GM23248 (cell line): ENCODE results near the gene TENT5C. TPM values are rescaled to one million over a fixed set of nuclear protein-coding genes. Genes with fewer than 3 reads are reported as not detected.

Experiments used
- DNase-seq: peaks from one replicate; pipeline ENCODE4 v3.0.0-alpha.2; 2015
- H2AFZ ChIP-seq: fragments of 200-600 bp; sonication (generic); 2 replicates; pipeline ENCODE4 v1.6.1; 2016; ENCODE audit warnings: antibody characterized with exemption
- H3F3A ChIP-seq: fragments of 200-600 bp; sonication (generic); 2 replicates; pipeline ENCODE4 v1.6.1; 2016; ENCODE audit warnings: mild to moderate bottlenecking, antibody characterized with exemption, mixed run types; ENCODE audit not compliant: insufficient read depth
- H3K27ac ChIP-seq: fragments of 200-600 bp; sonication (generic); 2 replicates; pipeline ENCODE4 v1.5.1; 2016; ENCODE audit warnings: mild to moderate bottlenecking
- H3K27me3 ChIP-seq: fragments of 200-600 bp; sonication (generic); replicated peaks from 2 replicates; pipeline ENCODE4 v1.6.1; 2016; ENCODE audit warnings: mild to moderate bottlenecking; ENCODE audit not compliant: insufficient read depth
- H3K36me3 ChIP-seq: fragments of 200-600 bp; sonication (generic); 2 replicates; pipeline ENCODE4 v1.6.1; 2016; ENCODE audit warnings: low read depth, mild to moderate bottlenecking
- H3K4me1 ChIP-seq: fragments of 200-600 bp; sonication (generic); 2 replicates; pipeline ENCODE4 v1.6.1; 2016; ENCODE audit warnings: mild to moderate bottlenecking; ENCODE audit not compliant: insufficient read depth
- H3K4me2 ChIP-seq: fragments of 200-600 bp; sonication (generic); one replicate; pipeline ENCODE4 v1.6.1; 2016; ENCODE audit warnings: mild to moderate bottlenecking; ENCODE audit not compliant: unreplicated experiment
- H3K4me3 ChIP-seq: fragments of 200-600 bp; sonication (generic); 2 replicates; pipeline ENCODE4 v1.5.1; 2016; ENCODE audit warnings: mild to moderate bottlenecking
- H3K79me2 ChIP-seq: fragments of 200-600 bp; sonication (generic); 2 replicates; pipeline ENCODE4 v1.6.1; 2016; ENCODE audit warnings: mild to moderate bottlenecking; ENCODE audit not compliant: insufficient read depth
- H3K9ac ChIP-seq: fragments of 200-600 bp; sonication (generic); 2 replicates; pipeline ENCODE4 v1.6.1; 2016; ENCODE audit warnings: mild to moderate bottlenecking
- H3K9me2 ChIP-seq: fragments of 200-600 bp; sonication (generic); 2 replicates; pipeline ENCODE4 v1.6.1; 2016; ENCODE audit warnings: mixed run types, mild to moderate bottlenecking, moderate library complexity; ENCODE audit not compliant: insufficient read depth
- H3K9me3 ChIP-seq: fragments of 200-600 bp; sonication (generic); one replicate; pipeline ENCODE4 v1.6.1; 2017; ENCODE audit warnings: low read depth
- H4K20me1 ChIP-seq: fragments of 200-600 bp; sonication (generic); 2 replicates; pipeline ENCODE4 v1.6.0; 2016; ENCODE audit not compliant: insufficient read depth
- EZH2 ChIP-seq: fragments of 200-600 bp; sonication (generic); IDR thresholded peaks from 2 replicates; pipeline ENCODE4 v1.6.1; 2018; ENCODE audit warnings: antibody characterized with exemption, mild to moderate bottlenecking; ENCODE audit not compliant: insufficient read depth, poor library complexity, severe bottlenecking
- EZH2phosphoT487 ChIP-seq: fragments of 200-600 bp; sonication (generic); IDR thresholded peaks from 2 replicates; pipeline ENCODE4 v1.6.1; 2018; ENCODE audit warnings: antibody characterized with exemption, moderate library complexity, mild to moderate bottlenecking, low read depth; ENCODE audit not compliant: insufficient read depth
- WGBS, 2 experiments: methylation state at CpG; one replicate each; pipeline ENCODE4 v1.1.6; 2015 to 2017; ENCODE audit warnings: low lambda C conversion rate in 2 of 2, low coverage in 1 of 2; ENCODE audit errors: missing lambda C conversion rate in 2 of 2; 5-methylcytosine and 5-hydroxymethylcytosine counted together
- in situ Hi-C: fragments of 300-500 bp; cut with MboI; formaldehyde crosslinking; loops from 2 replicates; pipeline ENCODE4 v1.15.0; 2020
- polyA plus RNA-seq: library from polyadenylated mRNA; unstranded; fragments of >200 nt; fragmentation: Nextera tagmentation; extraction: Ambion mirVana; gene quantifications from 2 replicates; pipeline ENCODE4 v1.2.1, GENCODE V29; 2016
- total RNA-seq: library from RNA; depleted of rRNA; stranded (reverse); fragments of >200 nt; shearing (Covaris generic); gene quantifications from 2 replicates; pipeline ENCODE4 v1.2.3, GENCODE V29; 2014

Gene TENT5C
- total and polyA plus RNA-seq, 2 experiments from 2014 or later: 0.20 TPM; not detected in 1

- Histone ChIP-seq H2AFZ (no peak overlapping the region), H3K4me3 (no peak overlapping the region), H3K27me3 (peaks cover 12% of the 10 kb centered on the region; the same call in 1 of the 2 replicates), H3K79me2 (no peaks in the 10 kb centered on the region), H3K27ac (no peak overlapping the region), H3K4me1 (no peaks in the 10 kb centered on the region), H4K20me1 (no peaks in the 10 kb centered on the region), H3K9me3 (no peaks in the 10 kb centered on the region), H3F3A (no peaks in the 10 kb centered on the region), H3K9me2 (no peaks in the 10 kb centered on the region), H3K4me2 (no peak overlapping the region), H3K9ac (no peak overlapping the region), H3K36me3 (no peaks in the 10 kb centered on the region)
- in situ Hi-C loops: no loop called here
- 31 to 40% methylated on average over 7 of the region's 7 CpGs for WGBS, 2 experiments
- TF ChIP-seq EZH2: no peak
- TF ChIP-seq EZH2phosphoT487: no peak
- DNase-seq: no peak
These were observed 15.4 kb upstream of the TENT5C start for GRCh38 chr1:117590273-117590925.

- 59 to 69% methylated on average over 2 to 3 of the region's 3 CpGs for WGBS, 2 experiments
- Histone ChIP-seq H3K4me2 (no peak overlapping the region), H3K27ac (no peak overlapping the region), H3K9ac (no peak overlapping the region), H3K27me3 (peaks cover 12% of the 10 kb centered on the region; the same call in 1 of the 2 replicates), H2AFZ (no peak overlapping the region), H3K9me3 (no peaks in the 10 kb centered on the region), H3K79me2 (no peaks in the 10 kb centered on the region), H4K20me1 (no peaks in the 10 kb centered on the region), H3F3A (no peaks in the 10 kb centered on the region), H3K36me3 (no peaks in the 10 kb centered on the region), H3K9me2 (no peaks in the 10 kb centered on the region), H3K4me3 (no peak overlapping the region), H3K4me1 (no peaks in the 10 kb centered on the region)
- no peak for TF ChIP-seq EZH2
- no peak for TF ChIP-seq EZH2phosphoT487
- DNase-seq: no peak
- in situ Hi-C loops: no loop called here
These were observed 14.6 kb upstream of the TENT5C start for GRCh38 chr1:117591252-117591651.

- peaks cover 21% of the 10 kb centered on the region for H3K27me3 ChIP-seq
- H3K27ac ChIP-seq: no peak overlapping the region
- no peak overlapping the region for H2AFZ ChIP-seq
- no peaks in the 10 kb centered on the region for H3K9me2 ChIP-seq
- H3K36me3 ChIP-seq: no peaks in the 10 kb centered on the region
- no peaks in the 10 kb centered on the region for H3F3A ChIP-seq
- 52 to 57% methylated on average over 9 of the region's 9 CpGs for WGBS, 2 experiments
- H3K4me1 ChIP-seq: no peaks in the 10 kb centered on the region
- TF ChIP-seq EZH2 (no peak), EZH2phosphoT487 (no peak)
- no peaks in the 10 kb centered on the region for H3K79me2 ChIP-seq
- no peaks in the 10 kb centered on the region for H4K20me1 ChIP-seq
- no peak for DNase-seq
- in situ Hi-C loops: no loop called here
- H3K9ac ChIP-seq: no peak overlapping the region
- H3K4me2 ChIP-seq: no peak overlapping the region
- H3K4me3 ChIP-seq: no peak overlapping the region
- H3K9me3 ChIP-seq: no peaks in the 10 kb centered on the region
These were observed 13.7 kb upstream of the TENT5C start for GRCh38 chr1:117592155-117592554.

- no peaks in the 10 kb centered on the region for H3K79me2 ChIP-seq
- no peak for TF ChIP-seq EZH2
- TF ChIP-seq EZH2phosphoT487: no peak
- H2AFZ ChIP-seq: no peak overlapping the region
- H3K27me3 ChIP-seq: peaks cover 28% of the 10 kb centered on the region
- H3K9me2 ChIP-seq: no peaks in the 10 kb centered on the region
- H3K9me3 ChIP-seq: no peaks in the 10 kb centered on the region
- no peak overlapping the region for H3K9ac ChIP-seq
- in situ Hi-C loops: no loop called here
- H3K4me2 ChIP-seq: no peak overlapping the region
- H3F3A ChIP-seq: no peaks in the 10 kb centered on the region
- no peak overlapping the region for H3K4me3 ChIP-seq
- H3K36me3 ChIP-seq: no peaks in the 10 kb centered on the region
- no peak for DNase-seq
- H3K27ac ChIP-seq: no peak overlapping the region
- WGBS, 2 experiments: 66 to 70% methylated on average over 8 of the region's 8 CpGs
- H4K20me1 ChIP-seq: no peaks in the 10 kb centered on the region
- H3K4me1 ChIP-seq: no peaks in the 10 kb centered on the region
These were observed 11.4 kb upstream of the TENT5C start for GRCh38 chr1:117594261-117594990.
